Measurements from ENCODE around the gene COX7A2L.
"Not testable (repeated sequence)": the region's sequence is repeated elsewhere in the genome, so short reads cannot be mapped to it uniquely, and the experiment has no call there.

Gene COX7A2L

GRCh38 chr2:42366411-42366810 lies 5.4 kb upstream of the COX7A2L start:
- ATAC-seq = no peak

GRCh38 chr2:42364658-42365057 lies 3.6 kb upstream of the COX7A2L start:
- ATAC-seq = no peak

- no peak for ATAC-seq
Measured at GRCh38 chr2:42363413-42363812, 2.4 kb upstream of the COX7A2L start.

GRCh38 chr2:42361728-42362283 lies 789 bp upstream of the COX7A2L start:
- ATAC-seq = peak in 1 of 2 donors; percentile 0

GRCh38 chr2:42360493-42360889 lies 526 bp downstream of the COX7A2L start:
- no peak for ATAC-seq

- ATAC-seq = no peak
Measured at GRCh38 chr2:42359965-42360483, 993 bp downstream of the COX7A2L start.

- no peak for ATAC-seq
Measured at GRCh38 chr2:42359304-42359964, 1.6 kb downstream of the COX7A2L start.

GRCh38 chr2:42353792-42354429 lies 7.1 kb downstream of the COX7A2L start:
- peak; percentile 60 to 73 for ATAC-seq

GRCh38 chr2:42351864-42352263 lies 9.2 kb downstream of the COX7A2L start:
- ATAC-seq = no peak

GRCh38 chr2:42350434-42351063 lies 10.5 kb downstream of the COX7A2L start:
- ATAC-seq = no peak

GRCh38 chr2:42348113-42348805 lies 12.8 kb downstream of the COX7A2L start:
- ATAC-seq = no peak

- not testable (repeated sequence) for ATAC-seq
Measured at GRCh38 chr2:42347518-42347917, 13.5 kb downstream of the COX7A2L start.

GRCh38 chr2:42346856-42347255 lies 14.2 kb downstream of the COX7A2L start:
- not testable (repeated sequence) for ATAC-seq

- ATAC-seq = no peak
Measured at GRCh38 chr2:42345986-42346385, 15.0 kb downstream of the COX7A2L start.

GRCh38 chr2:42342795-42343241 lies 18.2 kb downstream of the COX7A2L start:
- ATAC-seq = no peak

GRCh38 chr2:42342061-42342794 lies 18.8 kb downstream of the COX7A2L start:
- ATAC-seq = peak; percentile 51 to 71

GRCh38 chr2:42340938-42341636 lies 19.9 kb downstream of the COX7A2L start:
- no peak for ATAC-seq

- ATAC-seq = no peak
Measured at GRCh38 chr2:42340045-42340937, 20.7 kb downstream of the COX7A2L start.

GRCh38 chr2:42339191-42339912 lies 21.7 kb downstream of the COX7A2L start:
- no peak for ATAC-seq
